Body of pancreas (tissue), 4 donors: ENCODE results near the gene STX8.

Experiments
- CTCF ChIP-seq, 7 experiments: fragments of 450-650 bp in 4 of 7; fragments of 200-600 bp in 3 of 7; sonication (generic) in 3 of 7; IDR thresholded peaks; one replicate each; pipeline ENCODE4 v1.5.1; 2016 to 2019; ENCODE audit warnings: antibody characterized with exemption in 7 of 7
- POLR2A ChIP-seq, 3 donors: fragments of 450-650 bp; IDR thresholded peaks; one replicate each; pipeline ENCODE4 v1.6.1; 2016; ENCODE audit warnings: antibody characterized with exemption in 3 of 3, mild to moderate bottlenecking in 2 of 3

- no peak for TF ChIP-seq CTCF (IDR thresholded peaks at IDR 0.05)
- no peak for TF ChIP-seq POLR2A (IDR thresholded peaks at IDR 0.05)
Observed at GRCh38 chr17:9367156-9367555, 208.5 kb downstream of the STX8 start.
